SK-MEL-5 (cell line): ENCODE data around the gene TMED8. TPM values are rescaled to one million over a fixed set of nuclear protein-coding genes. Genes with fewer than 3 reads are reported as not detected.

Experiments
- DNase-seq: peaks from one replicate; pipeline ENCODE4 v3.0.0-alpha.2; 2016; ENCODE audit warnings: low read depth, low spot score
- in situ Hi-C: cut with HindIII; loops from 2 replicates; pipeline ENCODE4 v1.10.0; 2016; ENCODE audit warnings: low sequenced_read_pairs, high pct_unique_total_duplicates, low pct_unique_long_range_greater_than_20kb
- total RNA-seq: library from RNA; depleted of rRNA; stranded (reverse); fragments of >200 nt; shearing (Covaris generic); gene quantifications from 2 replicates; pipeline ENCODE4 v1.2.3, GENCODE V29; 2014; rRNA removed

The TMED8 gene
- total RNA-seq, 1 experiment from 2014 or later = 22.2 TPM

DNA sequence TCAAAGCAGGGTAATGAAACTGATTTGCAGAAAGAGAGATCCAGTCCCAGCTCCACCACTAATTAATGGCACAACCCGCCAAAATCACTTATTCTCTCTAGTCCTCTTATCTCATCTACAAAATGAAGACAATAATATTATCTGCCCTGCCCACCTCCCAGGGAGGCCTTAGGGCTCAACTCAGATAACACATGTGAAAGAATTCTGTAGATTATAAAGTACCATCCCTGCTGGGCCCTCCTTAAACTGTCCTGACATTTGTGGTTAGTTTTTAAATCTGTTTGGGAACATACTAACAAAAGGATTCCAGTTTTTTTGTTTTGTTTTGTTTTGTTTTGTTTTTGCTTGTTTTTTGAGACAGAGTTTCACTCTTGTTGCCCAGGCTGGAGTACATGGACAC, 63.5 kb downstream of the TMED8 start:
- DNase-seq = no peak
- in situ Hi-C loops = no loop called here

GRCh38 chr14:77311217-77311616, 65.7 kb downstream of the TMED8 start:
- in situ Hi-C loops = no loop called here
- no peak for DNase-seq

DNA sequence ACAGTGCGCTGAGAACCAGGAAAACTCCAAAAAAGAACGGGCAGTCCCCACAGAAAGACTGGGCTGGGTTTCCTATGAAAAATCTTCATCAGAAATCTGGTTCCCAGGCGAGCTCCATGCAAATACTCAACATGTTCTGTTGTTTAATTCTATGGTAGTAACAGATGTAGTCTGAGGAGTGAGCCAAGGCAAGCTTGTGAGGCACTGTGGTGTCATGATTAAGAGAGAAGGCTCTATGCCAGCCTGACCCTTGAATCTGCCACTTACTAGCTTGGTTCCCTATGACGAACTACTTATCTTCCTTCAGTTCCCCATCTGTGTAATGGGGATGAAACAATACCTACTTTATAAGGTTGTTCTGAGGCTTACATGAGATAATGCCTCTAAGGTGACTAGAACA, 66.9 kb downstream of the TMED8 start:
- no peak for DNase-seq
- in situ Hi-C loops = no loop called here

GRCh38 chr14:77309131-77309530, 67.8 kb downstream of the TMED8 start:
- no peak for DNase-seq
- in situ Hi-C loops = no loop called here

GRCh38 chr14:77306851-77307496, 69.9 kb downstream of the TMED8 start:
- DNase-seq = no peak
- in situ Hi-C loops = no loop called here

DNA sequence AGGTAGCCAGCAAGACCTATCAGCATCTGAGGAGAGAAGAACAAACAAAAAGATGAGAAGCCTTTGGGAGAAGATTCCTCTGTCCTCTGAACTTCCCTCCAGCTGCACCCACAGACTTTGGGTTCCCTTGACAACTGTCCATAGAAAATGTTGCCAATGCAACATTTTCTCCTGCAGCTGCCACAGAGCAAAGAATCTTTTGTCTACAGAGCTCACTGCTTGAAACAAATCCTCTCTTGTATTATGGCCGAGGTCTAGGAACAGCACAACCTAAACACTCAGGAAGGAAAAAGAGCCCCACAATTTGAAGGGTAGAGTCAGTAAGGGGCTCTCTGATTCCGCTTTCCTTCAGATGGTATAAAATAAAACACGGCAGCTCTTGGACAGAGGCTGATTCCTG, 70.5 kb downstream of the TMED8 start:
- in situ Hi-C loops = no loop called here
- DNase-seq = peak; percentile 86

DNA sequence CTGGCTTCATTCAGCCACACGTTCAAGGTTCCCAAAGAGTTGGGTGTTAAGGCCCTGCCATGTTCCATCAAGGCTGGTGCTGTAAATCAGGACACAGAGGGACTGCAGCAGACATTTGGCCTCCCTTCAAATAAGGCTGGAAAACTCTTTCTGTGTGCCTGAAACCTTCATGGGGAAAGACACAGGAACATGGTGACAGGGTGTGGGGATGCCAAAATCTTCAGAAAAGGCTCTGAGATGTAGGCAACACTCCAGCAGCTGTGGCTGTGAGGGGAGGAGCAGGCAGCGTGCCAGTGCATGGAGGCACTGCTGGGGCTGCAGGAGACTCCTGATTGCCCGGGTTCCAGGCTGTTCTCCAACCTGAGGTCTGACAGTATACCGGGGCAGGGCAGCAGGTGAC, 71.2 kb downstream of the TMED8 start:
- in situ Hi-C loops = no loop called here
- no peak for DNase-seq

DNA sequence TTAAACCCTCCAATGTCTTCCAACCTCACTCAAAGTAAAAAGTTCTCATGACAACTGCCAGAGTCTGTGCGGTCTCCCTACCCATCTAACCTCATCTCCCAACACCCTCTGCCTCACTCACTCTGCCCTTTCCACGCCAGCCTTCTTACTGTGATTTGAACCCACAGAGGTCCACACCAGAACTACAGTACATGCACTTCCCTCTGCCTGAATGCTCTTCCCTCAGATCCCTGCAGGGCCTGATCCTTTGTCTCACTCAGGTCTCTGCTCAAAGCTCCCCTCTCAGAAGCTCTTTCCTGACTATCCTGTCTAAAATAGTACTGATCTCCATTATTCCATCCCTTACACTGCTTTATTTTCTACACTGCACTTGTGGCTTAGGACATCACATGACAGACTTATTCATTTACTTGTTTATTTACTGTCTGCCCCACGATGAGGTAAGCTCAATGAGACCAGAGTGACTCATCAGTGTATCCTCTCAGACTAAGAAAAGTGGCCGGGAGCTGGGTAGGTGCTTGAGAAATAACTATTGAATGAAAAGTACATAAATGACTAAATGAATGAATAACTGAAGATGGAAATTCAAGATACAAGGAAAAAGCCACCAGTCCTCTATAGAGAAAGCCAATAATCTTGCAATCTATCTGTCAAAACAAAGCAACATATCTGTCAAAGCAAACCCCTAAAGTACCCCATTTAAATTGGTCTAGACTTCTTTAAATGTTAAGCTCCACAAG, 73.3 kb downstream of the TMED8 start:
- in situ Hi-C loops = no loop called here
- peak; percentile 87 for DNase-seq

DNA sequence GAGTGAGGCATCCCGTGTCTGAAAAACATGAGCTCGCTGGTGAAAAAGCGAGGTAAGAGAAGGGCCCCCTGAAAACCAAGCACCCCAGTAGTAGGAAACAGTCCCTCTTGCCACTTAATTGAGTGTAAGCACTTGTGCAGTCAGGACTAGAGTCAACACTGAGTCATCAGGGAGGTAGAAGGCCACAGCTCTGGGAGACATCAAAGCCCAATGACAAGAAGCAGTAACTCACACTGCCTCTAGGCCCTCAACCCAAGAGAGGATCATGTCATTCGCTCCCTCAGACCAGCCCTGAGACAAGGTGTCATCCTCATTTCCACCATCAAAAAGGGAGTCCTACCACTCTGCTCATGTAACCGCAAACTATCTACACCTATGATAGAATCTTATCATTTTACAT, 74.0 kb downstream of the TMED8 start:
- in situ Hi-C loops = no loop called here
- no peak for DNase-seq

DNA sequence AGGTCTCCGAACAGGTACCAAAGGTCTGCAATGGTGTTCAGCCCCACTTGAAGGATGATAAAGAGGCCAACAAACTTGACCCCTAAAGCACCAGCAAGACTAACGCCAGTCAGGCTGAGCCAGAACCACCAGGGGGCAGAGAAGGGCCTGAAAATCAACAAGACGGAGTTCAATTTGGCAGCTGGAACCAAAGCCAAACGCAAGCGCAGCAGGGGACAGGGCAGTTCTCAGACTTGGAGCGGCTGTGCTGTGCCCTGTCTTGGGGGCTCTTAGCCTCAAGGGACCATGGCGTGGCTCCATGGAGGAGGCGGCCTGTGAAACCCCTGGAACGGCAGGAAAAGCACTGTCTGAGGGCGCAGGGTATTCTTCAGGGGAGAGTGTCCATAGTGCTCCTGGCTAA, 75.8 kb downstream of the TMED8 start:
- in situ Hi-C loops = no loop called here
- DNase-seq = peak; percentile 89

DNA sequence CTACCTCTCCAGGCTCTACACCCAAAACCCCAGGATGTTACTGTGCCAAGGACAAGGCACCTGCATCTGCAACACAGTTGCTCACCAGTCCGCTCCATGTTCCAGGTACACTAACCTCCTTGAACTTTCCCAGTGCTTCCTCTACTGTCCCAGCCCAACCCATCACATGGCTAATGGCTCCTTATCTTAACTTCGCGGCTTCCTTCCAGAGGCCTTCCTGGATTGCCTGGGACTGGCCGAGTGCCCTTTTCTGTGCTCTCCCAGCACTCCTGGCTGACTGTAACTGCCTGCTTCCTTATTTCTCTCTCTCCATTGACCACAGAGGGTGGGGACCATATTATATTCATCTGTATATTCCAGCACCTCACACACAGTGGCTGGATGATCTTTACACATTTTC, 77.1 kb downstream of the TMED8 start:
- in situ Hi-C loops = no loop called here
- DNase-seq = no peak

DNA sequence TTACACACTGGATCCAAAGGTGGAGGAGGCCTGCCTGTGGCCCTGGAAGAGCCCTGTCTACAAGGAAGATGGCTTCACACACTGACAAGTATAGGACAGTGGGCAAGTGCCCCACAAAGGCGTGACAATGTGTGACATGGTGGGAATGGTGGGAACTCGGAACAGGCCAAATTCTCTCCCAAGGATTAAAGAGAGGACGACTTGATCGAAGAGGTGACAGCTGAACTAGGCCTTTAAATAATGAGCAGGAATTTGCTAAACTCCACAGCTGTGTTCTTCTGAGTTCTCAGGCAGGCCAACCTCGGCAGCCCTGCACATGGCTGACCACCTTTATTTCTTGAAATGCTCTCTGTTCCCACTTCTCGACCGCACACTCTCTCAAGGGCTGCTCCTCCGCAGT, 80.0 kb downstream of the TMED8 start:
- in situ Hi-C loops = no loop called here
- no peak for DNase-seq

GRCh38 chr14:77296155-77296554, 80.7 kb downstream of the TMED8 start:
- in situ Hi-C loops = no loop called here
- no peak for DNase-seq

DNA sequence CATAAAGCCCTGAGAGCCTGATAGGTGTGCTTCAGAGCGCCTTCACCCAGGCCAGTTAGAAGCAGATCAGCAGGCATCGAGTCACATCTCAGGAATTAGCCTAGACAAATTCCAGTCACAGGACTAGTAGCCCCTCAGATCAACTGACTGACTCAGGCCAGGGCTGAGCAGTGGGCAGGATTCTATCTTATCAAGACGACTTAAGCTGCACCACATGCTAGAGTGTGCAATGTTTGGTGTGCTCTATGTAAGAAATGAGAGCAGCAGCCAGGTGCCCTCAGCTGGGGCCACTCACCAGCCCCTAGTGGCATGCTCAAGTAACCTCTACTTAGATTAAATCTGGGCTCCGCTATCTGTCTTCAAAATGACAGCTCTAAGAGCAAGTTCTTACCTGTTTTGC, 86.2 kb downstream of the TMED8 start:
- DNase-seq = no peak
- in situ Hi-C loops = no loop called here

DNA sequence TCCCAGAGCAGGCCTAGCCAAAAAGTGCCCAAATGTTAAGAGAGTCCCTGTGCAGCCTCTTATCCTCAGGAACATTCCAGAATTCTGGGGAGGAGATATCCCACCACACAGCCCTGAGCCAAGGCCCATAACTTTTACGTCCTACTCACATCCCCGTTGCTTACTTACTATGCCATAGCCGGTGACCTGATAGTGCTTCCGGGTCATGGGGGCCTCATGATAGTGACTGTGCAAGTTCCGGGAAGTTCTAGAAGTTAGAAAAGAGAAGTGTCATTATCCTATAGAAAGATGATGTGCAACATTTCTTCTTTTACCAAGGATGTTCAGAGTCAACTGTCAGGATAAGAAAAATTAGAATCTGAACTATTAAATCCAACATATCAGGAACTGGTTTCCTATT, 90.3 kb downstream of the TMED8 start:
- in situ Hi-C loops = no loop called here

More for the DNA sequence above, 90.3 kb downstream of the TMED8 start:
- no peak for DNase-seq

Other genes with a start within 250 kb of the TMED8 start
- gene ZDHHC22, start 235.3 kb downstream of the TMED8 start, total RNA-seq = 0.08 and 0.13 TPM in 2 replicates
- 0.48 and 0.66 TPM in 2 replicates for gene TMEM63C, start 195.3 kb downstream of the TMED8 start, total RNA-seq
- not detected in 2 replicates for gene NGB, start 105.9 kb downstream of the TMED8 start, total RNA-seq
- gene POMT2, start 56.2 kb downstream of the TMED8 start, total RNA-seq = 22.2 and 23.8 TPM in 2 replicates
- 51.3 and 67.4 TPM in 2 replicates for gene GSTZ1, start 56.1 kb downstream of the TMED8 start, total RNA-seq
- gene SAMD15, start 285 bp upstream of the TMED8 start, total RNA-seq = 1.4 and 2.0 TPM in 2 replicates
- 0.21 and 0.24 TPM in 2 replicates for gene NOXRED1, start 46.4 kb upstream of the TMED8 start, total RNA-seq
- gene VIPAS39, start 80.5 kb upstream of the TMED8 start, total RNA-seq = 21.8 and 26.4 TPM in 2 replicates
- gene AHSA1, start 81.0 kb upstream of the TMED8 start, total RNA-seq = 192 and 196 TPM in 2 replicates
- gene ISM2, start 121.7 kb upstream of the TMED8 start, total RNA-seq = 0.19 and 0.79 TPM in 2 replicates
- 16.1 and 16.6 TPM in 2 replicates for gene SPTLC2, start 239.5 kb upstream of the TMED8 start, total RNA-seq